NCI-H2227 (cell line): ENCODE measurements around the gene SLC35A5.

Experiments
- DNase-seq: peaks from one replicate; lab custom pipeline; 2025; ENCODE audit not compliant: unreplicated experiment; lab: John Stamatoyannopoulos, UW

SLC35A5 gene

GRCh38 chr3:112623213-112623612 is 61.4 kb downstream of the SLC35A5 start:
- DNase-seq, result no peak

GRCh38 chr3:112623717-112624116 is 61.9 kb downstream of the SLC35A5 start:
- no peak for DNase-seq

GRCh38 chr3:112627419-112627818 is 65.6 kb downstream of the SLC35A5 start:
- DNase-seq, result no peak

- no peak for DNase-seq
Observed at GRCh38 chr3:112627919-112628466, 66.1 kb downstream of the SLC35A5 start.

GRCh38 chr3:112629425-112629824 is 67.6 kb downstream of the SLC35A5 start:
- no peak for DNase-seq

GRCh38 chr3:112631257-112631656 is 69.4 kb downstream of the SLC35A5 start:
- no peak for DNase-seq

- DNase-seq, result no peak
Observed at GRCh38 chr3:112632596-112632995, 70.8 kb downstream of the SLC35A5 start.

GRCh38 chr3:112633191-112633590 is 71.3 kb downstream of the SLC35A5 start:
- no peak for DNase-seq

- peak; percentile 8 for DNase-seq
Observed at GRCh38 chr3:112633757-112634156, 71.9 kb downstream of the SLC35A5 start.

GRCh38 chr3:112634786-112635541 is 73.1 kb downstream of the SLC35A5 start:
- DNase-seq, result no peak
